OCI-M2 (cell line): ENCODE results near the gene IQCK.
"Not testable (repeated sequence)": the region's sequence is repeated elsewhere in the genome, so short reads cannot be mapped to it uniquely, and the experiment has no call there.

ENCODE experiments used
- DNase-seq: peaks from one replicate; lab custom pipeline; 2025; ENCODE audit not compliant: unreplicated experiment; lab: John Stamatoyannopoulos, UW

Gene IQCK

GRCh38 chr16:19717741-19718623, at the start of gene IQCK, which contains the start of gene KNOP1:
Gene IQCK (plus strand): TSS chr16:19718271. CDS start chr16:19718307, 36 bp downstream.
Gene KNOP1 (minus strand): TSS chr16:19718227. CDS start chr16:19715035, 3,192 bp downstream.
- DNase-seq = no peak

- no peak for DNase-seq
These were observed 45.7 kb upstream of the IQCK start for GRCh38 chr16:19672378-19672777.

GRCh38 chr16:19674485-19674884, 43.6 kb upstream of the IQCK start:
- no peak for DNase-seq

GRCh38 chr16:19677402-19677801, 40.7 kb upstream of the IQCK start:
- no peak for DNase-seq

- DNase-seq = no peak
These were observed 39.3 kb upstream of the IQCK start for GRCh38 chr16:19678804-19679203.

- not testable (repeated sequence) for DNase-seq
These were observed 38.8 kb upstream of the IQCK start for GRCh38 chr16:19679281-19679680.

- no peak for DNase-seq
These were observed 37.2 kb upstream of the IQCK start for GRCh38 chr16:19680881-19681340.

GRCh38 chr16:19681637-19682036, 36.4 kb upstream of the IQCK start:
- DNase-seq = no peak

- no peak for DNase-seq
These were observed 34.4 kb upstream of the IQCK start for GRCh38 chr16:19683453-19684236.

- DNase-seq = no peak
These were observed 32.9 kb upstream of the IQCK start for GRCh38 chr16:19685176-19685575.

- no peak for DNase-seq
These were observed 30.8 kb upstream of the IQCK start for GRCh38 chr16:19687279-19687678.

- DNase-seq = no peak
These were observed 29.6 kb upstream of the IQCK start for GRCh38 chr16:19688396-19689024.

GRCh38 chr16:19689342-19689741, 28.7 kb upstream of the IQCK start:
- no peak for DNase-seq

GRCh38 chr16:19690196-19690595, 27.9 kb upstream of the IQCK start:
- no peak for DNase-seq

- no peak for DNase-seq
These were observed 26.8 kb upstream of the IQCK start for GRCh38 chr16:19691161-19691711.

- no peak for DNase-seq
These were observed 23.1 kb upstream of the IQCK start for GRCh38 chr16:19694989-19695388.

GRCh38 chr16:19696328-19696727, 21.7 kb upstream of the IQCK start:
- DNase-seq = no peak

GRCh38 chr16:19696961-19697360, 21.1 kb upstream of the IQCK start:
- no peak for DNase-seq

GRCh38 chr16:19697756-19698318, 20.2 kb upstream of the IQCK start:
- no peak for DNase-seq
